Adipose tissue (tissue), 3 donors: ENCODE results near the gene ABCA5. TPM values are rescaled to one million over a fixed set of nuclear protein-coding genes. Genes with fewer than 3 reads are reported as not detected.

Source experiments
- H3K27ac ChIP-seq: one replicate; pipeline ENCODE4 v1.5.1; 2013; ENCODE audit warnings: low read depth, low read length
- WGBS, 3 donors: extraction: QIAGEN DNeasy Blood & Tissue Kit; methylation state at CpG; one replicate each; pipeline ENCODE4 v1.1.7; 2013; 5-methylcytosine and 5-hydroxymethylcytosine counted together
- polyA plus RNA-seq, 3 donors: library from polyadenylated mRNA; stranded (reverse); fragments of 200-250 nt; gene quantifications; one replicate each; pipeline ENCODE4 v1.2.3, GENCODE V29; 2013
- donor health status: healthy with polysubstance abuse.
- donor health status: Bipolar disorder and iron deficiency.
- donor health status: healthy.

ABCA5 gene
- polyA plus RNA-seq, 3 donors, result 10.1 to 16.2 (median 16.0) TPM

DNA sequence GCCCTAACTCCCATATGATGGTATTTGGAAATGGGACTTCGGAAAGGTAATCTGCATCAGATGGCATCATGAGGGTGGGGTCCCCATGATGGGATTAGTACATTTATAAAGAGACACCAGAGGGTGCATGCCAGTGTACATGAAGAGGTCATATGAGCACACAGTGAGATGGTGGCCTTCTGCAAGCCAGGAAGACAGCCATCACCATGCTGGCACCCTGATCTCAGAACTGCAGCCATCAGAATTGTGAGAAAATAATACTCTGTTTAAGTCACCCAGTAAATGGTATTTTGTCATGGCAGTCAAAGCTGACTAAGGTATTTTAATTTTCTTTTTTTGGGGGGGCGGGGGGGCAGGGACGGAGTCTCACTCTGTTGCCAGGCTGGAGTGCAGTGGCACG, 51.2 kb downstream of the ABCA5 start:
- no peak overlapping the region for H3K27ac ChIP-seq
- WGBS, 3 donors, result 97 to 100% (median 97%) methylated on average over 4 of the region's 4 CpGs

DNA sequence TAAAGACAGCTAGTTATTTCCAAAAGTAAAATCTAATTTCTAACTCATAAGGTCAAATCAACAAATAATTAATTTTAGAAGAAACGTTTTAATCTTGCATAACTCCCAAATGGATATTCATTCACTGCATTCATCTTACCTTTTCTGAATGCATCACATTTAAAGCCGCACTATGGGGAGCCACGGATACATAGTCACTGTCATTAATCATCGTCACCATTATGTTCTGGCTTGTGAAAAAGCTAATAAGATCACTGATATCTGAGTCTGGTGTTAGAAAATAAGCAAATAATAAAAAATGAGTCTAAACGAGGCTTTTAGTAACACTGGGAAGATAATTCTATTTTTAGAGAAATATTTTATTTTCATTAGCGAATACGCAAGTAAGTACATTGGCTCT, 55.9 kb downstream of the ABCA5 start:
- H3K27ac ChIP-seq, result no peak overlapping the region
- WGBS, 3 donors, result 76 to 87% (median 84%) methylated on average over 7 of the region's 7 CpGs

DNA sequence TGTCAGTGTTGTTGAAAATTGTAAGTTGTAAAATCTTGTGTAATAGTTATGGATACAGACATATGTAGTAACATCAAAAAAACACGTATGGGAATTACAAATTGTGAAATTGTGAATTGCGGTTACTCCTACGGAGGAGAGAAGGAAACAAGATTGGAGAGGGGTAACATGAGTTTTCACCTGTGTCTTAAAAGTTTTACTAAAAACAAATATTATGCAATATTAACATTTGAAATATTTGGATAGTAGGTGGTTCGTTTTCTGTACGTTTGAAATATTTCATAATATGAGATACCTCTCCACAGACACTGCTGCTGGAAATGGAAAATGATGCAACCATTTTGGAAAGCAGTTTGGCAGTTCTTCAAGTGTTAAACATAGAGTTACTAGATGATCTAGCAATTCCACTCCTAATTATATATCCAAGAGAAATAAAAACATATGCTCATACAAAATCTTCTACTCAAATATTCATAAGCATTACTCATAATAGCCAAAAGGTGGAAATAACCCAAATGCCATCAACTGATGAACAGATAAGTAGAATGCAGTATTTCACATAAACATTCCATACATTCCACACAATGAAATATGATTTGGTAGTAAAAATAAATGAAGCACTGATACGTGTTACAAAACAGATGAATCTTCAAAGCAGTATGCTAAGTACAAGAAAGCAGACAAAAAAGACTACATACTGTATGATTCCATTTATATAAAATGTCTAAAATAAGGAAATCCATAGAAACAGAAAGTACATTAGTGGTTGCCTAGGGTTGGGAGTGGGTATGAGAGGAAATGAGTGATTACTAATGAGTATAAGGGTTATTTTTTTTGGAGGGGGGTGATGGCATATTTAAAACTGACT, 57.6 kb downstream of the ABCA5 start:
- WGBS, 3 donors, result 51 to 74% (median 59%) methylated on average over 6 of the region's 6 CpGs
- H3K27ac ChIP-seq, result no peak overlapping the region

DNA sequence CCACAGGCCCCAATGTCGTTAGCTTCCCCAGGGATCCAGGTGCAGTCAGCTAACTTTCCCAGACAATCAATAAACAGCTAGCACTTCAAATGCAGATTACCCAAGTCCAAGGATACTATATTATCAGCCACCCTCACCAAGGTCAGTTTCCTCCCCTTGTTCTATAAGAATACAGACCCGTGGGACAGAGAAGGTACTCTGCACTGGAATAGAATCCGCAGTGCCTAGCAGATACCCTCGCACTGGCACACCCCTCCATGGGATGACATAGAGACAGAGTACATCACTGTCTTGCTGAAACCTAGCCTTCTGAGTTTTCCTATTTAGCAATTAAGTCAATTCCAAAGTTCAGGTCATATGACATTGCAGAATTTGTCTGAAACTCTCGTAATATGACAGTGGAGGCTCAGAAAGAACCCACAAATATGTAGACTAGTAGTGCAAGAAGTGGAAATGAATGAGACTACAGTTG, 58.4 kb downstream of the ABCA5 start:
- no peak overlapping the region for H3K27ac ChIP-seq
- WGBS, 3 donors, result 73 to 87% (median 82%) methylated on average over 5 of the region's 5 CpGs

DNA sequence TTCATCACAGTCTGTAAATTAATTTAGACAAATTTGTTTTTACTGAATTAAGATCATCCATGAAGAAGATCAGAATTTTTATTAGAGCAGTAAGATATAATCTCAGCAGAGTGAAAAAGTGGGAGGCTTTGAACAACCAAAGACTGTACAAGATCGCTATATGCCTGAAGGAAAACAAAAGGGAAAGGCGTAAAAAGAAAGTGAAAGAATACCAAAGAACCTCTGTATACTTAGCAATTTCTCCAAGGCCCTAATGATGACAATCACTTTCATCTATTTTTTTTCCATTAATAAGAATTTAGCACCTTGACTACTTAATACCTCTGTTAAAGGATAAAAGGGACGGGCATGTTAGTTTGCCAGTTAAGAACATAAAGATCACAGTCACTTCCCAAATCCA, 59.7 kb downstream of the ABCA5 start:
- WGBS, 3 donors, result 68 to 96% (median 94%) methylated on average over 3 of the region's 3 CpGs
- H3K27ac ChIP-seq, result no peak overlapping the region

DNA sequence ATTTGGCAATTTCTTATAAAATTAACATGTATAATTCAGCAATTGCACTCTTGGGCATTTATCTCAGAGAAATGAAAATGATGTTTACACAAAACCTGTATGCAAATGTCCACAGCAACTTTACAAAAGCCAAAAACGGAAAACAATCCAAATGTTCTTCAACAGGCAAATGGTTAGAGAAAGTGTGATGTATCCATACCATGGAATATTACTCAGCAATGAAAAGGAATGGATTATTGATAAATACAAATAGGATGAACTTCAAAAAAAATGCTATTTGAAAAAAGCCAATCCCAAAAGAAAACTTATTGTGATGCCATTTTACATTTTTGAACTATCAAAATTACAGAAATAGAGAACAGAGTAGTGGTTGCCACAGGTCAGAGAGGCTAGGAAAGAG, 61.1 kb downstream of the ABCA5 start:
- no peak overlapping the region for H3K27ac ChIP-seq
- WGBS, 3 donors, result 94 to 100% (median 95%) methylated on average over 1 of the region's 1 CpG

DNA sequence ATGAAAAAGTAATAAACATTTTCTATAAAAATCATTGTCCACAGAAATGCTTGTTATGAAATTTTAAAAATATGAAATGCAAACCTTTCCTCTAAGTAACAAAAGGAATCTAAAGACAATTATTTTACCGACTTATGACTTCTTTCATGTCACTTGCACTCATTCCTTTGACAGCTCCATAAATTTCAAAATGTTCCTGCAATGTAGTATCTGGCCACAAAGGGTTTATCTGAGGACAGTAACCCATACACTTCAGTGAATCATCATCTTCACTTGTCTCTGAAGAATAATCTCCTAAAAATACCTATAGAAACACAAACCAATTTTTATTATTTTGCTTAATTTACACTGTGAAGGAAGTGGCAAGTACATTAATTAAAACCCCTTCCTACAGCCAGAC, 72.7 kb downstream of the ABCA5 start:
- 73 to 80% (median 76%) methylated on average over 1 of the region's 1 CpG for WGBS, 3 donors
- no peak overlapping the region for H3K27ac ChIP-seq

DNA sequence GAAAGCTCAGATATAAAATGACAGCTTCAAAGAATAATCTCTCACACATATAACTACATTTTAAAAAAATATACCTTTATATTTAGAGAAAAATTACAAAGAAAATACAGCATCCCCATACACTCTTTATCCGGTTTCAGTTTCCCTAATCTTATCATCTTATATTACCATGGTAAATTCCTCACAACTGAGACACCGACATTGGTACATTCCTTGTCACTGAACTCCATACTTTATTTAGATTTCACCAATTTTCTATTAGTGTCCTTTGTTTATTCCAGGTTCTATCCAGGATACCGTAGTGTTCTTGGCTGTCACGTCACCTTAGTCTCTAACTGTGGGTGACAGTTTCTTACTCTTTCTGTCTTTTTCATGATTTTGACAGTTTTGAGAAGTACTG, 76.3 kb downstream of the ABCA5 start:
- no peak overlapping the region for H3K27ac ChIP-seq
- 75 to 92% (median 91%) methylated on average over 4 of the region's 4 CpGs for WGBS, 3 donors

DNA sequence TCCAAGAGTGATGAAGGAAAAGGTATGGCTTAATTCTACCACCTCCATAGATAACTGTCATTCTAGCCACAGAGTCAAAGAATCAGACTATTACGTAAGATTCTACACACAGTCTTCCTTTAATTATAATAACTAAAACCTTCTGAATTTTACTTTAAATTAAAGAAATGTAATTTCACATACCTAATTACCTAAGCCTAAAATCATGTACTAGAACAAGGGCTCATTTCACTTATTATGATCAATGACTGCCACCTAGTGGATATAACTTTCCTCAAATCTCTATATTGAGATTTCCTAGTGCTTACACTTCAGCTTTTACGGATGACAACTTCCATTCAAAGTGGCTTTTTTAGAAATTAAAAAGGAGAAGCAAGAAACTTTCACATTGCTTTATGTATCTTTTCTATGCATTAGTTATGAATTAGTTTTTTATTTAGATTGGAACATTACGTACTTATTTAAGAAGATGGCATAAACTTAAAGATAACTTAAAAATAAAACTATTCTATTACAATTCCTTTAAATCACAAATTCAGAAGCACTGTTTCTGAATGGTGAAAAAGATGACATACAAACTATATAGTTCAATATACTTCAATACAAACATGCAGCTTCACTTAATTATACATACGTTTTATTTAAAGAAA, 80.1 kb downstream of the ABCA5 start:
- 62 to 70% (median 66%) methylated on average over 4 of the region's 4 CpGs for WGBS, 3 donors
- no peak overlapping the region for H3K27ac ChIP-seq

DNA sequence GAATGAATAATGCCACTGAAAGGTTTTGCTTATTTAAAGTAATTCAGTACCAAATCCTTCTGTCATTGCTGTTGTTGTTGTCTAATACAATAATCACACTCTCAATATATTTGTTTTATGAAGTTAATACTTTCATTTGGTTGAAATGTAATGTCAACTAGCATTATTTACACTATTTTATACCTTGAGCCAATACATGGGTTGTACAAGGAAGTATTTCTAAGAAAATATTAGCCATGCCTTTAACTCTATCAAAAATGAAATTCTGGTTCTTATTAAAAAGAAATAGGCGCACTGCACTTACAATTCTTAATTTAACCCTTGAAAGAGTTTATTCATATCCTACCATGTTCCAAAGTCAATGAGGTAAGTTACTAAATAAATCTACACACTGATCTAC, 80.7 kb downstream of the ABCA5 start:
- WGBS, 3 donors, result 54 to 75% (median 65%) methylated on average over 1 of the region's 1 CpG
- H3K27ac ChIP-seq, result no peak overlapping the region

DNA sequence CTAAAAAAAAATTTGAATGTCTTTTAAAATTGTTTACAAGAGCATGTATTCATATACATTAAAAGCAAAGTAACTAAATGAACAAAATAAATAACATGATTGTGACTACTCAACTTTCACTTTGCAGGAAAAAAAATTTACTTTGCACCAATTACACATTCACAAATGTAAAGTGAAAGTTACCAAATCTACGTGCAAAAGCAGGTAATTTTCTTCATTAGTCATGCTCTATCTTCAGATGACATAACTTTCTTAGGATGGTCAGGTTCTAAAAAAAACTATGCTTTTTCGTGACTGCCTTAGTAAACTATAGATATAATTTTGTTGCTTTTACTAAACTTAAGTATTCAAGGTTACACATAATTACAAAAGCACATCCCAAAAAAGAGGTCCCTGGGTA, 81.3 kb downstream of the ABCA5 start:
- WGBS, 3 donors, result 49 to 65% (median 50%) methylated on average over 2 of the region's 2 CpGs
- H3K27ac ChIP-seq, result no peak overlapping the region

DNA sequence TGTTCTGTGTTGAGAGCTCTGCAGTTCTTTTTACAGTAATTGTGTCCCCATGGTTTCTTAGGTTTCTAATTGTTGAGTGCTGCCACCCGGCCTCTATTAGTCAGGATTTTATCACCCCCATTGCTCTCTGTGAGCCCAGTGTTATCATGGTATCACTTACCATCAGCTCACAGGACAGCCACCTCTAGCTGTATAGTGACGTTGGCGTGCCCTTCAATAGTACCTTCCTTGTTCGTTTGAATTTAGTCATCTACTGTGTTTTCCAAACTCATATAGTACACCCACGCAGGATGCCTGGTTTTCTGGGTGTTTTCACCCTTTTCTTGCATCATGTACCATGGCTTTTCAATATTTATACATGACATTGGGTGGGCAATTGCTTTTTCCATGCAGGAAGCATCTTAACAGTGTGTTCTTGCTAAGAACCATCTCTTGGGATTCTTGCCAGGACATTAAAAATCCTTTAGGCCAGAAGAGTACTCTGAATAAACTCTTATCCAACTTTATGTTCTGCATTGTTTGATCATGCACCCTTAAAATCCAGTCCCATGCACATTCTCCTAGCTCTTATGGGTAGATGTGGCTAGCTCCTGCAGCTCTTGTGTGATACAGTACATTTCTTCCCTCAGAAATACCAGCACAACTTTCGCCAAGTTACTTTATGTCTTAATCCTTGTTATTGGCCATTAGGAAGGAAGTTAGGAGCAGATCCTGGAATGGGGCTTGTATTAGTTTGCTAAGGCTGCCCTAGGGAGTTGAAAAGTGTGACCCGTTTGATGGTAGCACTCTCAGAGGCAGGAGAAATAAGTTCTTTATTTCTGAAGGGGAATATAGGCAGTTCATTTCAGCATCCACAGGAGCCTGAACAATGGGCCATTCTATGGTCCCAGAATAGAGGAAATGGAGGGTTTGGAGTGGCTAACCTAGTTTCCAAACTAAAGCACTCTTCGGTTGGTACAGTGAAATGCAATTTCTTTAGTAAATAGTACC, 87.0 kb downstream of the ABCA5 start:
- 88 to 94% (median 89%) methylated on average over 8 of the region's 8 CpGs for WGBS, 3 donors
- H3K27ac ChIP-seq, result no peak overlapping the region

DNA sequence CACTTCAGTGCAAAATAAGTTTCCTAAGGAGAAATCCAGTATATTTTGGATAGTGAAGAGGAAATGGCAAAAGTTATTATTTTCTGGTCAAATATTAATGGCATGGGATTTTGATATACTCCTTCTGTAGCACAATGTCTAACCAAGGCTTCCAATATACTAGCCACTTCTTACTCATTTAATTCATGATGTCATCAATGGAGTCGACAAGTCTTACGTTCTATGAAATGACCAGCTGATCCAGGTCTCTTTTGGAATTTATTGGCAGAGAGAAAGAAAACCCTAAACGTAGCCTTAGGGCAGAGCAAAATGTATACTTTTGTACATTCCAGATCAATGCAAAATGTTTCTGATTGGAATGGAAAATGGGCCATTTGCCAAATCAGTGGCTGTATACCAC, 90.0 kb downstream of the ABCA5 start:
- 82 to 92% (median 88%) methylated on average over 3 of the region's 3 CpGs for WGBS, 3 donors
- no peak overlapping the region for H3K27ac ChIP-seq

DNA sequence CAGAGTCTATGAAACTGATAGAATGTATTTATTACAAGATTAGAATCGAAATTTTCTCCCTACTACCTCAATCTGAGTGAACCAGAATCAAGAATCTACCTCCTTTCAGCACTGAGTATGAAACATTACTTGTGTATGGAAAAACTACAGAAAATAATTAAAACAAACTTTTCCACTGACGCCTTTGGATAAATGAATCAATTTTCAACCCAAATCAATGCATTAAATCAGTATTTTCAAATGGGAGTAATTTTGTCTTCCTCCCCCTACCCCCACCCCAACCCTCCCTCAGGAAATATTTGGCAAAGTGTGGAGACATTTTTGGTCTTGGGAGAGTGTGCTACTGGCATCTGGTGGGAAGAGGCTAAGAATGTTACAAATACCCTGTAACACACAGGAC, 90.5 kb downstream of the ABCA5 start:
- H3K27ac ChIP-seq, result no peak overlapping the region
- WGBS, 3 donors, result 64 to 72% (median 70%) methylated on average over 2 of the region's 2 CpGs

DNA sequence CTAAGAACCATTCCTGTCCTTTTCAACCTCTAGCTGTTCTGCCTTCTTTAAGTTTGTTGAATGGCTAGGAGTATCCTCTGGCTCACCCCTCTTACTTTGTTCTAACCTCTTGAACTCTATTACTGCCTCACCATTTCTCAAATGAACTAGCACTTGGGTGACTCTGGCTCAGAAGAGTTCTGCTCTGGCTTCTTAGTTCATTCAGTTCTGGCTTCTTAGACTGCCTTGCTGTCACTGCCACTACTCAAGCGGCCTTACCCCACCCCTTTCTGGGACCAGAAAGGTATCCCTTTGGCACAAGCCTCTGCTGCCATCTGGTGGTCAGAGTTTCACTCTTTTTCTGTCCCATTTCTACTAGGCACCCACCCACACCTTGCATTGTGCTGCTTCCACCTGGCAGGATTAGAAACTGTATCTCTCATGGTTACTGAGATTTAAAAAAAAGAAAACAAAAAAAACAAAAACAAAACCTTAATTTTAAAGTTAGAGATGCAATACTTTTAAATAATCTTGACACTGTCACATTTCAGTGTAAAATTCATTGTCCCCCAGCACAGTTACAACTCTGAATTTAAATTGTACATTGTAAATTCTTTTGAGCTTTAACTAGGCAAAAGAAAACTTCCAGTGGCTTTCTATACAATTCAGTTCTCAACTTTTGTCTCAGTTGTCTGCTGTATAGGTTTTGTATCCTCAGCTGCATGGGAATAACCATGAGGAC, 91.4 kb downstream of the ABCA5 start:
- no peak overlapping the region for H3K27ac ChIP-seq
- 3 to 39% (median 8%) methylated on average over 1 of the region's 1 CpG for WGBS, 3 donors

DNA sequence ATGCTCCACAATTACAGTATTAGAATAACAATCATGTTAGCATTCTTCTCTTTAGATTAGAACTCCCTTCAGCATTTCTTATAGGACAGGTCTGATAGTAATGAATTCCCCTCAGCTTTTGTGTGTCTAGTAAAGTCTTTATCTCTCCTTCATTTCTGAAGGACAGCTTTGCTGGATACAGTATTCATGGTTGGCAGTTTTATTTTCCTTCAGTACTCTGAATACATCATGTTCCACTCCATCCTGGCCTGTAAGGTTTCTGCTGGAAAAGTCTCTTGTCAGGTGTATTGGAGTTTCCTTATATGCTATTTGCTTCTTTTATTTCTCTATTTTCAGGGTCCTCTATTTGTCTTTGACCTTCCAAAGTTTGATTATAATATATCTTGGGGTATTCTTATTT, 94.3 kb downstream of the ABCA5 start:
- H3K27ac ChIP-seq, result no peak overlapping the region

DNA sequence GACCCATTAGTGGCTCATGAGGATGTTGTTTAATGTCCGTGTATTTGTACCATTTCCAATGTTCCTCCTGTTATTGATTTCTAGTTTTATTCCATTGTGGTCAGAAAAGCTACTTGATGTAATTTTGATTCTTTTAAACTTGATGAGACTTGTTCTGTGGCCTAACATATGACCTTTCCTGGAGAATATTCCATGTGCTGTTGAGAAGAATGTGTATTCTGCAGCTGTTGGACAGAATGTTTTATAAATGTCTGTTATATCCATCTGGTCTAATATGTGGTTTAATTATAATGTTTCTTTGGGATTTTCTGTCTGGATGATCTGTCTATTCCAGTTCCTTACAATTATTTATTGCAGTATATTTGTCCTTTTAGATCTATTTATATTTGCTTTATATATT, 95.4 kb downstream of the ABCA5 start:
- no peak overlapping the region for H3K27ac ChIP-seq
- WGBS, 3 donors, result 79 to 100% (median 88%) methylated on average over 1 of the region's 1 CpG

DNA sequence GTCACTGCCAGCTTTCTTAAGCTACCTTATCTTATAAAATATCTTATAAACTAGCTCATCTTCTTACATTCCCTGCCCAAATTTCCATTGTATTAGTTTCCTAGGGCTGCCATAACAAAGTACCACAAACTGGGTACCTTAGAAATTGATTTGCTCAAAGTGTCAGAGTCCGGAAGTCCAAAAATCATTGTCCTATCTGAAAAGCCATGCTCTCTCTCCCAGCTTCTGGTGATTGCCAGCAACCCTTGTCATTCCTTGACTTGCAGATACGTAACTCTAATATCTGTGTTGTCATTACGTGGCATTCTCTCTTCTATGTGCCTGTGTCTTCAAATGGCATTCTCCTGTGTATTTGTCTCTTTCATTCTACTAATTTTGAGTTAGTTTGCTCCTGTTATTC, 96.0 kb downstream of the ABCA5 start:
- 95 to 97% (median 96%) methylated on average over 3 of the region's 3 CpGs for WGBS, 3 donors
- H3K27ac ChIP-seq, result no peak overlapping the region
